ENCODE measurements around the gene KITLG.

The KITLG gene

DNA sequence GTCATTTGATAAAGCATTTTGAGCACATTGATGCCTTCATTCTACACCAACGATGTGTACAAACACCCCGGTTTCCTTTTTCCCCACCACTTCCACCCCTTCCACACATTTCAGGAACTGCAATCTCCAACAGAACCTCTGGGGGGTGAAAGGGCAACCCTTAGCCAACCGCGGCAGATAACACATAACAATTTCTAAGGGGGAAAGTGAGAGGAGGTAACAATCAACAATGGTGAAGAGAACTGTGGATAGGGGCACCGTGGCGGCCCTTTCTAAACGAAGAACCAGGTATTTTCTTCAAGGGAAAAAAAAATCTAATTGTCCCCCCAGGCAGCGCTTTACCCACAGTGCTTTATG is 1.1 kb downstream of the KITLG start:
- H3K27me3 ChIP-seq, result peaks cover 45% of the 10 kb centered on the region
- H3K36me3 ChIP-seq, result no peaks in the 10 kb centered on the region
- no peaks in the 10 kb centered on the region for H3K9me3 ChIP-seq
- H3K4me1 ChIP-seq, result no peaks in the 10 kb centered on the region
- TF ChIP-seq, protein P1, sequence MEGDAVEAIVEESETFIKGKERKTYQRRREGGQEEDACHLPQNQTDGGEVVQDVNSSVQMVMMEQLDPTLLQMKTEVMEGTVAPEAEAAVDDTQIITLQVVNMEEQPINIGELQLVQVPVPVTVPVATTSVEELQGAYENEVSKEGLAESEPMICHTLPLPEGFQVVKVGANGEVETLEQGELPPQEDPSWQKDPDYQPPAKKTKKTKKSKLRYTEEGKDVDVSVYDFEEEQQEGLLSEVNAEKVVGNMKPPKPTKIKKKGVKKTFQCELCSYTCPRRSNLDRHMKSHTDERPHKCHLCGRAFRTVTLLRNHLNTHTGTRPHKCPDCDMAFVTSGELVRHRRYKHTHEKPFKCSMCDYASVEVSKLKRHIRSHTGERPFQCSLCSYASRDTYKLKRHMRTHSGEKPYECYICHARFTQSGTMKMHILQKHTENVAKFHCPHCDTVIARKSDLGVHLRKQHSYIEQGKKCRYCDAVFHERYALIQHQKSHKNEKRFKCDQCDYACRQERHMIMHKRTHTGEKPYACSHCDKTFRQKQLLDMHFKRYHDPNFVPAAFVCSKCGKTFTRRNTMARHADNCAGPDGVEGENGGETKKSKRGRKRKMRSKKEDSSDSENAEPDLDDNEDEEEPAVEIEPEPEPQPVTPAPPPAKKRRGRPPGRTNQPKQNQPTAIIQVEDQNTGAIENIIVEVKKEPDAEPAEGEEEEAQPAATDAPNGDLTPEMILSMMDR (IDR thresholded peaks at IDR 0.05; ENCODE audit: low read depth, low read length), result peak; percentile 44
- DNase-seq, result no peak
- H3K4me3 ChIP-seq (ENCODE audit: low read depth, low read length), result peak overlapping the region; percentile 59

DNA sequence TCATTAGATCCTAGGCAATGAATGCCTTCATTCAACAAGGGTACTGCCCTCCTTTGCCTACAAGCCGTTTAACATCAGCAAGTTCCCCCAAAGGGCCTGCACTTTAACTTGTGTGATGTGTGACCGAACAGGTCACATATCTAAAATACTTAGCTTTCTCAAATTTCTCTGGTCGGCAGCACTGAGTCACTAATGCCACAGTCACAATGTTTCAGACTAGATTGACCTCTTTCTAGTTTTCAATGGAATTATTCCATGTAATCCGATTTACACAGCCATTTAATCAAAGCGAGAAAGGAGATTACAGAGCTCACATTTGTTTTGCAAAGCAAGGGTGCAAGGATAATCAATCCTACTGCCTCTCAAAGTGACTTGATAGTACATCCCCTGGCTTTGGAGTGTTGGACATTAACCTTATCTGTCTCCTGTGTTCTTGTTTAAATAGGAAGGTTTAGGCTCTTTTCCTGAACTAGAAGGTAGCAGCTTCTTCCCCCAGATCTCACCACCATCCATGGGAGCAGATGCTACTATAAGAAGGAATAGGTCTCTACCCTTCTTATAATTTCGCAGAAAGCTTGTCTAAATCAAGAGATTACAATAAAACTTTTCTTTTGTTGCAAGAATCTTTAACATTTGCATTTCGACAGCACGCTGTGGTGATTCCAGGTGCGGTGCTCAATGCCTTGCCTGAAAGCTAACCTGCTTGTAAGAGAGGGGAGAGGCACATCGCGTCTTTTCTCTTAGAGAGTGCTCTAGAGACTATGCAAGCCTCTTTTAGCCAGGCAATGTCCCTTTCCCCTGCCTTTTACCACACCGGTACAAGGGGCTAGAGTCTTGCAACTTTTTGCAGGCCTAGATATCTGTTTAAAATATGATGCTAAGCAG is 1.8 kb downstream of the KITLG start:
- TF ChIP-seq, protein P1 (IDR thresholded peaks at IDR 0.05; ENCODE audit: low read depth, low read length), result no peak
- Histone ChIP-seq H3K9me3 (no peaks in the 10 kb centered on the region), H3K27me3 (peaks cover 45% of the 10 kb centered on the region), H3K36me3 (no peaks in the 10 kb centered on the region), H3K4me1 (no peaks in the 10 kb centered on the region), H3K4me3 (ENCODE audit: low read depth, low read length) (no peak overlapping the region)
- DNase-seq, result no peak

DNA sequence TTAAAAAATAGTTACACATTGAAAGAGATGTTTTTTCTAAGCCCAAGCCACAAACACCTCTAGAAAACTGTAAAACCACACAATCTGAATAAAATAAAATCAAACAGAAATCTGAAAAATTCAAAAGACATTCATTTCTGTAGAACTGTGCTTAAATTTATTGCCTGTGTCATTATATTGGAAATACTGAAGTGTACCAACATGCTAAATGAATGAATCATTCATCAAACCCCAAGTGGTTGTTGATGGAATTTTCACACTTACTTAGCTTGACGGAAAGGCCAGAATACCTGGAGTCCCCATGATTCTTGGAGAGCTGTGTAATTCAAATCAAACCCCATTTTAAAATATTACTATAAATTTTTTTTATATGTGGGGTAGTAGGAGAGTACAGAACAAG is 2.7 kb downstream of the KITLG start:
- H3K4me3 ChIP-seq (ENCODE audit: low read depth, low read length), result no peak overlapping the region

DNA sequence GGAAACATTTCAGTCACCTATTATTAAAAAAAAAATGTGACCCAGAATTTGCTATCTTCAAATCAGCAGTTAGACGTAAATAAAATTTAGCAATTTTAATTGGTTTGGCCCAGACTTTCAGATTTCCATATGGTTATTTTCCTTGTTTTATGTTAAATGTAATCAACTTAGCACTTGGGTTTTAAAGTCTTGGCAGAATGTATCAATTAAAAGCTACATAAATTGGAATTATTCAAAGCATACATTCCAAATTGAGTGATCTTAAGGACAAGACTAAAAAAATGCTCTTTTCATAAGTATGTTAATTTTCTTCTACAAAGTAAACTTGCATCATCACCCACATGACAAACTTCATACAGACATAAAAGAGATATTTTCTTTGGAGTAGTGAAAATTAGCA is 3.4 kb downstream of the KITLG start:
- Histone ChIP-seq H3K36me3 (no peaks in the 10 kb centered on the region), H3K27me3 (peaks cover 38% of the 10 kb centered on the region), H3K9me3 (no peaks in the 10 kb centered on the region), H3K4me1 (no peaks in the 10 kb centered on the region), H3K4me3 (ENCODE audit: low read depth, low read length) (no peak overlapping the region)
- TF ChIP-seq, protein P1 (IDR thresholded peaks at IDR 0.05; ENCODE audit: low read depth, low read length), result no peak
- DNase-seq, result no peak

More for the DNA sequence above, 2.7 kb downstream of the KITLG start:
- Histone ChIP-seq H3K27me3 (peaks cover 45% of the 10 kb centered on the region), H3K9me3 (no peaks in the 10 kb centered on the region), H3K36me3 (no peaks in the 10 kb centered on the region), H3K4me1 (no peaks in the 10 kb centered on the region)
- no peak for DNase-seq
- TF ChIP-seq, protein P1 (IDR thresholded peaks at IDR 0.05; ENCODE audit: low read depth, low read length), result no peak

DNA sequence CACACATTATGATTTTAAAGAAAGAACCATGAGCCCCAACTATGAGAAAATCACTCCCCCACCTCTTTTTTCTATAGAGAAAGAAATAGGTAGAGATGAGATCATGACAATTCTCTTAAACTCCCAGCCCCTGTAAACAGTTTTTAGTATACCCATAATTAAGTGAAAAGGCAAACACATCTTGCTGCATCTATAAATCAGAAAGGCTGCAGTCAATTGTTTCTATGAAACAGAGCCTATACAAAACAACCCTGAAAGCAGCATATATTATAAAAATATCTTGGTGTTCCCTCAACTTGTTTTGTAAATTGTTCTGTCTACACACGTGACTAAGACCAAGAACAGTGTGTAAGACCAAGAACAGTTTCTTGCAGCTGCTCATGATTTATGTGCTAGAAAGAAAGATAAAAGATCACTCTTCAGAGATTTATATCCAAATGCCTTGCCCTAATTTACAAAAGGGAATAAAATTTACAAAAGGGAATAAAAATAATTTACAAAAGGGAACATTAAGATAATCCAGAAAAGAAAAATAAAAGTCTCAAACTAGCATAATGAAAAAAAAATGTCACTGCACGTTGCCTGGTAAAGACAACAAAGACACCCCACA is 4.8 kb downstream of the KITLG start:
- TF ChIP-seq, protein P1 (IDR thresholded peaks at IDR 0.05; ENCODE audit: low read depth, low read length), result no peak
- no peaks in the 10 kb centered on the region for H3K36me3 ChIP-seq
- DNase-seq, result no peak
- no peak overlapping the region for H3K4me3 ChIP-seq (ENCODE audit: low read depth, low read length)
- peaks cover 24% of the 10 kb centered on the region for H3K27me3 ChIP-seq
- no peaks in the 10 kb centered on the region for H3K4me1 ChIP-seq
- no peaks in the 10 kb centered on the region for H3K9me3 ChIP-seq

DNA sequence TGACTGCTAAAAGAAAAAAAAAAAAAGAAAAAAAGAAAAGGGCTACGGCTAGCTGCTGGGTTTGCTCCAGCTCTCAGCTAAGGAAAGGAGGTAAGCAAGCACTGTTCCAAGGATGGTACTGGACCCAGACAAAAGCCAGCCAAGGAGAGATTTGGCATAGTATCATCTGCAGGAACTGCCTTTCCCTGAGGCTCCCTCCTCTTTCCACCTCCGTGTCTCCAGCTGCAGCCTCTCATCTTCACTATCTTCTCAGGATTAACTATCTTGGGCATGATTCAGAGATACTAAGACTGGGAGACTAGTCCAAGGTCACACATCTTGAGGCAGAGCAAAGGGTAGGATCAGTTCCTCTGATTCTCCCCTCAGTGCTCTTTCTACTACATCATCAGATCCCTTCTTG is 6.0 kb downstream of the KITLG start:
- peaks cover 13% of the 10 kb centered on the region for H3K27me3 ChIP-seq
- TF ChIP-seq, protein P1 (IDR thresholded peaks at IDR 0.05; ENCODE audit: low read depth, low read length), result no peak
- H3K4me1 ChIP-seq, result no peaks in the 10 kb centered on the region
- no peak for DNase-seq
- H3K9me3 ChIP-seq, result no peaks in the 10 kb centered on the region
- no peaks in the 10 kb centered on the region for H3K36me3 ChIP-seq
- no peak overlapping the region for H3K4me3 ChIP-seq (ENCODE audit: low read depth, low read length)

All from BE2C (cell line).